HUES64 (cell line): ENCODE data around the gene GON7. TPM values are rescaled to one million over a fixed set of nuclear protein-coding genes. Genes with fewer than 3 reads are reported as not detected.
"Not testable (repeated sequence)": the region's sequence is repeated elsewhere in the genome, so short reads cannot be mapped to it uniquely, and the experiment has no call there.

Source experiments
- H3K27ac ChIP-seq: 2 replicates; pipeline ENCODE4 v1.7.0; 2013; ENCODE audit warnings: low read depth, low read length, inconsistent platforms
- H3K27me3 ChIP-seq: 2 replicates; pipeline ENCODE4 v1.6.1; 2013; ENCODE audit warnings: mild to moderate bottlenecking, low read length; ENCODE audit not compliant: insufficient read depth
- H3K36me3 ChIP-seq: 2 replicates; pipeline ENCODE4 v1.6.1; 2013; ENCODE audit warnings: mild to moderate bottlenecking, low read length; ENCODE audit not compliant: insufficient read depth
- H3K4me1 ChIP-seq: 2 replicates; pipeline ENCODE4 v1.6.1; 2013; ENCODE audit warnings: mild to moderate bottlenecking, low read length, moderate library complexity; ENCODE audit not compliant: insufficient read depth
- H3K4me3 ChIP-seq: 2 replicates; pipeline ENCODE4 v1.5.1; 2013; ENCODE audit warnings: mild to moderate bottlenecking, low read length, moderate library complexity
- H3K9ac ChIP-seq: 2 replicates; pipeline ENCODE4 v1.6.1; 2013; ENCODE audit warnings: mild to moderate bottlenecking, low read depth, low read length
- H3K9me3 ChIP-seq: 2 replicates; pipeline ENCODE4 v1.6.1; 2013; ENCODE audit warnings: low read depth, low read length; ENCODE audit not compliant: insufficient read depth
- WGBS: fragments of 150-250, 120-280 bp; methylation state at CpG from one replicate; pipeline ENCODE4 v1.1.7; 2013; ENCODE audit warnings: missing lambda C conversion rate; 5-methylcytosine and 5-hydroxymethylcytosine counted together
- polyA plus RNA-seq, 2 experiments: library from polyadenylated mRNA; stranded (reverse); fragments of 50-300 nt; gene quantifications; one replicate each; pipeline ENCODE4 v1.2.3, GENCODE V29; 2013

GON7 gene
- polyA plus RNA-seq (2013, experiment 1 of 2): 14.4 TPM
- 13.6 TPM for polyA plus RNA-seq (2013, experiment 2 of 2)

DNA sequence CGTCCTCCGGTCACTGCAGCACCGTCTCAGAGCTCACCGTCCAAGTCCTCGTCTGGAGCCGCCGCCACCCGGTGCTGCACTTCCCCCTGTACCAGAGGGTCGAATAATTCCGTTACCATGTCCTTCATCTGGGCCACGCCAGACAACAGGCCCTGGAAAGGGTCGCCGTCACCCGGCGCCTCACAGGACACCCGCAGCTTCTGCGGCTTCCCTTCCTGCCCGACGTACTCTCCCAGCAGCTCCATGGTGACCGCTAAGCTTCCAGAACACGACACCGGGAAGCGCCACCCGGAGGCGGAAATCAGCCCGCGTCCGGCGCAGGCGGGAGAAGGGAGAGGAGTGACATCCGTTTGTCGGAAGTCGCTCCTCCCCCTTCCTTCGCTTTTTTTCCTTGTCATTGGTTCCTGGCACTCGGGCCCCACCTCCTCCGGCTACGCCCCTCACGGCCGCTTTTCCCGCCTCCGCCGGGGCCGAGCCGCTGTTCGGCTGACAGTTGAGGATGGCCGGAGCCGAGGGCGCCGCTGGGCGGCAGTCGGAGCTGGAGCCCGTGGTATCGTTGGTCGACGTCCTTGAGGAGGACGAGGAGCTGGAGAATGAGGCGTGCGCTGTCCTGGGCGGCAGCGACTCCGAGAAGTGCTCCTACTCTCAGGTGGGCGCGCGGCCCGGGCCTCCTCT lies at the start of gene GON7, which contains the start of gene UBR7:
GON7 (minus strand) TSS at position 273 of the 675 bp plus-strand sequence; CDS start at position 245, 28 bp downstream.
UBR7 (plus strand) TSS at position 464 of the 675 bp plus-strand sequence; CDS start at position 500, 36 bp downstream.
- WGBS: under 1% methylated on average over 65 of the region's 65 CpGs
- H3K4me1 ChIP-seq: 0 out of 2 replicates have a peak, but pooled peaks cover 7% of the 10 kb centered on the region
- H3K36me3 ChIP-seq: peaks cover 14% of the 10 kb centered on the region
- H3K27me3 ChIP-seq: no peaks in the 10 kb centered on the region
- H3K9ac ChIP-seq: peak within 1 kb of the TSS; percentile 79
- H3K9me3 ChIP-seq: no peaks in the 10 kb centered on the region
- peak within 1 kb of the TSS; percentile 56; the same call in 1 of the 2 replicates for H3K27ac ChIP-seq
- peak within 1 kb of the TSS; percentile 75 for H3K4me3 ChIP-seq

DNA sequence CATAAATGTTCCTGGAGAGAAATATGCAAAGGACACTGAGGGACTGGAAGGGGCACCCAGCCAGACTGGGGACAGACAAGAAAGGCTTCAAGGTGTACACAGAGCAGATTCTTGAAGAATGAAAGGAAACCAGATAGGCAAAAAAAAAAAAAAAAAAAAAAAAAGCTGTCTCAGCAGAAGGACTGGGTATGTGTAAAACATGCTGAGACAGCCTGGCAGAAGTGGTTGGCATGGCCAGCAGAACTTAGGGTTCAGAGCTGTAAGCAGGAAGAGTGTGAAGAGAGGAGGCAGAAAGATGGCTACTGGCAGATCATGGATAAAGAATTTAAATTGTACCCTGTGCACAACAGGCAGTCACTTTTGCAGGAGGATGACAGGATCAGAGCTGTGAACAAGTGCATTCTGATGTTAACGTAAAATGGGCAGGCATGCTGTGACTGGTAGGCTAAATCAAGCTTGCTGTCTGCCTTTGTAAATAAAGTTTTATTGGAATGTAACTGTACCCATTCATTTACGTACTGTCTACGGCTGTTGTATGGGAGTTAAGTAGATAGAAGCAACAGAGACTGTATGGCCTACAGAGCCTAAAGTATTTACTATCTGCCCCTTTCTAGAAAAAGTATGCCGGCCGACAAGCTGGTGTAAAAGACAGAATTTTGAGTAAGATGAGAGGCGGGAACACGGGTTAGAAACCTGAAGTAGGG lies 42.4 kb upstream of the GON7 start:
- Histone ChIP-seq H3K9ac (no peak overlapping the region), H3K27ac (no peak overlapping the region), H3K27me3 (no peaks in the 10 kb centered on the region), H3K4me3 (no peak overlapping the region), H3K36me3 (peaks cover 84% of the 10 kb centered on the region), H3K9me3 (no peaks in the 10 kb centered on the region), H3K4me1 (no peaks in the 10 kb centered on the region)
- 88% methylated on average over 7 of the region's 7 CpGs for WGBS

DNA sequence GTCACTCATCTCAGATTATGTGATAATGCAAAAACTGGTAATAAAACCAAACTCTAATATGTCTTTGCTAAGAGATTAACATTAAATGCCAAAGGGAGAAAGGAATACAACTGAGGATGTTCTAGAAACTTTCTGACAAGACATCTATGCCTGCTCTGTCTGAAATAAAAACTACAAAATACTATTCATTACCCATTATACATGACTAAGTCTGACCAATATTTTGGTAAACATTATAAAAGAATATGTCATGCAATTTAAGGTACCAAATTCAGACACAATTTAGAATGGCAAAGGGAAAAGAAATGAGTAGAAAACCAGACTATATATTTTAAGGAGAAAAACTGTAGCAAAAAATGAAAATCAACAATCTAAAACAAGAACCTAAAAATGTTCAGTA lies 39.7 kb upstream of the GON7 start:
- H3K27me3 ChIP-seq: no peaks in the 10 kb centered on the region
- no peak overlapping the region for H3K27ac ChIP-seq
- H3K9me3 ChIP-seq: no peaks in the 10 kb centered on the region
- peaks cover 86% of the 10 kb centered on the region for H3K36me3 ChIP-seq
- H3K4me3 ChIP-seq: no peak overlapping the region
- no peaks in the 10 kb centered on the region for H3K4me1 ChIP-seq
- no peak overlapping the region for H3K9ac ChIP-seq

DNA sequence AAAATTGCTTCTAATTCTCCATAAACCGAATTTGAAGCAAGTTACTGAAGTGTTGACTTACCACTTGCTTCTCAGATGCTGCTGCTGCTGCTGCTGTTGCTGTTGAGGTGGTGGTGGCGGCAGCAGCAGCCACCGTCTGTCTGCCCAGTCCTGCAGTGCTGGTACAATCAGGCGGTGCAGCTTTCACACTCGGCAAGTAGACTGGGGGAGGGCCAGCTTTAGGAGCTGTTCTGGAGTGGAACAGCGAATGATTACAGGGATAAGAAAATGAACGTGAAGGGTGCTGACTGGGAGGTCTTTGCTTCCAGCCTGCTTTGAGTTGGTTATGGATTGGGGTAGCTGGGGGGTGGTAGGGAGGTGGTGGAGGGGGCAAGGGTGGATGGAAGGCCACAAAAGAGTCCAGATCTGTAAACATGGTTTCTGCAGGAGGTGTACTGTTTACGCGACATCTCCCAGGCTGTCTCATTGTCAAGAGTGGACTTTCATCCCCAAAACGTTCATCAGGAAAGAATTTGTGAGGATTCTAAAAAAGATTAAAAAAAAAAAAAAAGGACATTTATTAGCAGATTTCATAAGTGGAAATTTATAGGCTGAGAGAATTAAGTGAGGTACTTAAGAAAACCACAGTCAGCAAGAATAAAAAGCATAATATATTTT lies 39.0 kb upstream of the GON7 start:
- no peak overlapping the region for H3K27ac ChIP-seq
- peaks cover 86% of the 10 kb centered on the region for H3K36me3 ChIP-seq
- 94% methylated on average over 10 of the region's 10 CpGs for WGBS

DNA sequence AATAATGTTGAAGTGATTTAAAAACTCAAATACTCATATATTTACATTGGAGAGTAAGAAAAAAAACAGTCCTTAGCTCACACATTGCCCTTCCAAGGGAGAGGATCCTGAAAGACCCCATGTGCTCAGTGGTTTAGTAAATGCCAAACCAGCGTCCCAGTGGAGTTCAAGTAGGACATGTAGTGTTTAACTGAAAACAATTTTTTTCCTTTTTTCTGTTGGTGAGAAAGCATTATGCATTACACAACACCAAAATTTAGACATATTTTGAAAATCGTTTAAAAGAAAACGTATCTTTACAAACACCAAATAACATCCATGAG lies 33.8 kb upstream of the GON7 start:
- WGBS: 91% methylated on average over 3 of the region's 3 CpGs
- H3K36me3 ChIP-seq: peaks cover 47% of the 10 kb centered on the region
- no peaks in the 10 kb centered on the region for H3K27me3 ChIP-seq
- H3K4me1 ChIP-seq: no peaks in the 10 kb centered on the region
- no peak overlapping the region for H3K9ac ChIP-seq
- no peak overlapping the region for H3K27ac ChIP-seq
- no peak overlapping the region for H3K4me3 ChIP-seq
- H3K9me3 ChIP-seq: no peaks in the 10 kb centered on the region

More for the DNA sequence above, 39.0 kb upstream of the GON7 start:
- no peaks in the 10 kb centered on the region for H3K4me1 ChIP-seq
- no peak overlapping the region for H3K9ac ChIP-seq
- H3K4me3 ChIP-seq: no peak overlapping the region
- H3K27me3 ChIP-seq: no peaks in the 10 kb centered on the region
- no peaks in the 10 kb centered on the region for H3K9me3 ChIP-seq

DNA sequence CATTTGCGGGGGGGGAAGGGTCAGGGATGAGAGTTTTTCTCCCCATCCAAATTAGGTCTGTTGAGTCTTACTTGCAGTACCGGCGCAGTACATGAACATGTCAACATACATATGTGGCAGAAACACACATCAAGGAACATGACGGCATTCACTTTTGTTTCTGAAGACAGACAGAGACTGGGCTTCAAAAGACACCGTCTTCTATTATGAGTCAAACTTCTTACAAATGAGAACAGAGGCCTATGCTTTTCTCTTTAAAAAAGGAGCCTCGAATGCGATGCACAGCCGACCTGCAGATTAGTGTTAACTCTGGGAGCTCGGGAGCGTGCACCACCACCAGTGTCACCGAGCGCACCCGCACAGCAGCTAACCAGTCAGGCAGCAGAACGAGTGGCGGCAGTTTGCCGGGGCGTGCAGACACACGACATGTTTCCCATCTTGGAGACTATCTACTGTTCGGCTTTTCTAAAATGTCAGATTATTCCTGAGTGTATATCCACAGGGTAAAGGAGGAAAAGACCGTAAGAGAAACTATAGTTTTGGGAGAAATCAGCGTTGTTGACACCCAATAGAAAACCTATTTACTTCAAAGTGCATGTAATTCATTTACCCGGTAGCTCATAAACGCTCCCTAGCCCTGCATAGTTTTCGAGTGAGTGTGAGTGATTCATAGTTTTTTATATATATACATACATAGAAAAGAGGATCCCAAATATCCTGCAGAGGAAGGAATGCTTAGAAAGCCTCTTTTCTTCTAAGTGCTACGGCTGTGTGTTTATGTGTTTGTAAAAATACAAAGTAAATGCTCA lies 33.2 kb upstream of the GON7 start:
- Histone ChIP-seq H3K27ac (no peak overlapping the region), H3K9me3 (no peaks in the 10 kb centered on the region), H3K4me3 (no peak overlapping the region), H3K27me3 (no peaks in the 10 kb centered on the region), H3K9ac (no peak overlapping the region), H3K4me1 (no peaks in the 10 kb centered on the region), H3K36me3 (peaks cover 42% of the 10 kb centered on the region)
- 97% methylated on average over 21 of the region's 25 CpGs for WGBS

GRCh38 chr14:93234798-93235197 lies 27.9 kb upstream of the GON7 start:
- Histone ChIP-seq H3K9ac (no peak overlapping the region), H3K27me3 (no peaks in the 10 kb centered on the region), H3K36me3 (no peaks in the 10 kb centered on the region), H3K27ac (no peak overlapping the region), H3K9me3 (no peaks in the 10 kb centered on the region), H3K4me1 (no peaks in the 10 kb centered on the region), H3K4me3 (no peak overlapping the region)
- WGBS: 85% methylated on average over 10 of the region's 10 CpGs

DNA sequence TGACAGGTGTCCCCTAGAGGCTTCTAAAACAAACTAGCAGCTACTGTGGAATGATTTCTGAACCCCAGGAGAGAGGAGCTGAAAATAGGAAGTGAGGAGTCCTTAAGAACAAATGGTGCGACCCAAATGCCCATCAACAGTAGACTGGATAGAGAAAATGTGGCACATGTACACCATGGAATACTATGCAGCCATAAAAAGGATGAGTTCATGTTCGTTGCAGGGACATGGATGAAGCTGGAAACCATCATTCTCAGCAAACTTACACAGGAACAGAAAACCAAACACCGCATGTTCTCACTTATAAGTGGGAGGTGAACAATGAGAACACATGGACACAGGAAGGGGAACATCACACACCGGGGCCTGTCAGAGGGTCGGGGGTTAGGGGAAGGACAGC lies 26.2 kb upstream of the GON7 start:
- not testable (repeated sequence) for H3K4me3 ChIP-seq, H3K27ac ChIP-seq, H3K9me3 ChIP-seq, H3K4me1 ChIP-seq, H3K27me3 ChIP-seq, H3K36me3 ChIP-seq, H3K9ac ChIP-seq
- WGBS: 97% methylated on average over 5 of the region's 5 CpGs

- WGBS: 93% methylated on average over 17 of the region's 17 CpGs
- no peak overlapping the region for H3K27ac ChIP-seq
Measured at GRCh38 chr14:93232159-93232558, 25.3 kb upstream of the GON7 start.

GRCh38 chr14:93231129-93231979 lies 24.5 kb upstream of the GON7 start:
- Histone ChIP-seq H3K4me1 (no peaks in the 10 kb centered on the region), H3K27ac (no peak overlapping the region), H3K9ac (no peak overlapping the region), H3K27me3 (no peaks in the 10 kb centered on the region), H3K9me3 (no peaks in the 10 kb centered on the region), H3K4me3 (no peak overlapping the region), H3K36me3 (peaks cover 24% of the 10 kb centered on the region)
- 92% methylated on average over 39 of the region's 39 CpGs for WGBS

More at GRCh38 chr14:93232159-93232558, 25.3 kb upstream of the GON7 start:
- Histone ChIP-seq H3K36me3 (peaks cover 18% of the 10 kb centered on the region), H3K4me3 (no peak overlapping the region), H3K9ac (no peak overlapping the region), H3K4me1 (no peaks in the 10 kb centered on the region), H3K9me3 (no peaks in the 10 kb centered on the region), H3K27me3 (no peaks in the 10 kb centered on the region)
